ENCODE data around the gene RBFOX1. TPM values are rescaled to one million over a fixed set of nuclear protein-coding genes. Genes with fewer than 3 reads are reported as not detected.
"Not testable (repeated sequence)": the region's sequence is repeated elsewhere in the genome, so short reads cannot be mapped to it uniquely, and the experiment has no call there.

The RBFOX1 gene
- total RNA-seq, 1 experiment from 2014 or later = not detected

GRCh38 chr16:7442050-7442449 is 109.4 kb downstream of the RBFOX1 start:
- in situ Hi-C loops (cut with HindIII; ENCODE audit: low sequenced_read_pairs) = no loop called here
- no peak for DNase-seq (ENCODE audit: low spot score)

DNA sequence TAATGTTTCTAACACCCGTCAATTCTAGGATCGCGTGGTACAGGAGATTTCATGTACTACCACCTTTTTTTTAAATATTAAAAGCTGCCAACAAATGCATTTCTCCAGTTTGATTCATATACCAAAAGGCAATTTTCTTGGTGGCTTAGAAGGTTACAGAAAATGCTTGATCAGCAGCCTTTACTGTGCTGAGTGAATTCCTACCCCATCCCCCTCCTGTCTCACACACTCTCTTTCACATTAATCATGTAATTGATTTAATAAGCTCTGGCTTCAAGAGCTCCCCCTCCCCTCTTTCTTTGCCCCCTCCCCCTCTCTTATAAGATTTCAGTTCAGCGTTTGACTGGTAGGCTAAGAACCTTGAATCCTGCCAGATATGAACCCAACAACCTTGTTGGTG is 110.5 kb downstream of the RBFOX1 start:
- in situ Hi-C loops (cut with HindIII; ENCODE audit: low sequenced_read_pairs) = no loop called here

DNA sequence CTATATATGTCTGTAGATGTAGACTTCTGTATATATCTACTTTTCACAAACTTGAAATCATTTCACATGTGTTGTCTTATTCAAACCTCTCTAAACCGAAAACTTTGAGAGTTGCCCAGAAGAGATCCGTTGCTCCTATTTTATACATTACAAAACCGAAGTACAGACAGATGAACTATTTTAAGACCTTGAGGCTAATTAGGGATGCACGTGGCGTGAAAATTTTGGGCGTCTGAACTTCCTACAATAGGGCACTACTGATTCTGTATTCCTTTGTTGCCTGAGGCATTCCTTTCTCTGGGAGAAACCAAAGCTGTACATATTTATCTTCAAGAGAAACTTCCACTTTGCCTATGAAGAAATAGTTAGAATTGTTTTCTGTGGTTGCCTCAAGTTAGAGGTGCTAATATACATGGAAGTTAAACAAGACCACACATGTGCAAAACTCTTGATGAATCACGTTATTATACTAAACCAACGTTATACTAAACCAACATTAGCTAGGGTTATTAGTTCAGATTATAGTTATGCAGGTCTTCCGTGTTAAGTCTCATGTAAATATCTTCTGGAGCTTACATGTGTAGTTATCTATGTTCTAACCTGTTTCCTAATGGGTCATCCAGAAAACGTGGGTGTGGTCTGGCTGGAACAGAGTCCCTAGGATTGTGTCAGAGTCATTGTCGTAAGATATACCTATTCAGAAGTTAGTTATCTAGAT is 111.2 kb downstream of the RBFOX1 start:
- in situ Hi-C loops (cut with HindIII; ENCODE audit: low sequenced_read_pairs) = no loop called here
- no peak for DNase-seq (ENCODE audit: low spot score)

More for the DNA sequence above, 110.5 kb downstream of the RBFOX1 start:
- DNase-seq (ENCODE audit: low spot score) = no peak

DNA sequence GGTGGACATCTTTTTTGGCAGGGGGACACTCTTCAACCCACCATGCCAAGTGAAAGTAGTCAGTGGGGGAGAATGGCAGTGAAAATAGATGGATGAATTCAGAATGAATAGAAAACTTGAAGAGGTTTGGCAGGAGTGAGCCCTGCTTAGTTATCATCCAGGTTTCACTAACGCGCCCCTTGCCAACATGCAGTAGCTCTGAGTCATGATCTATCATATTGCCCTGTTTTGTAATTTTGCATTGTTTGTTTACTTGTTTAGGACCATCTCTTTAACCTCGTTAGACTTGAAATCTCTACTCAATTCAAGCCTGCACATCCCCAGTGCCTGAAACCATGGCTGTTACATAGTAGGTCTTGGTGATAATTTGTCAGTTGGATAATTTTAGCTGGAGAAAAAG is 116.7 kb downstream of the RBFOX1 start:
- in situ Hi-C loops (cut with HindIII; ENCODE audit: low sequenced_read_pairs) = no loop called here
- no peak for DNase-seq (ENCODE audit: low spot score)

DNA sequence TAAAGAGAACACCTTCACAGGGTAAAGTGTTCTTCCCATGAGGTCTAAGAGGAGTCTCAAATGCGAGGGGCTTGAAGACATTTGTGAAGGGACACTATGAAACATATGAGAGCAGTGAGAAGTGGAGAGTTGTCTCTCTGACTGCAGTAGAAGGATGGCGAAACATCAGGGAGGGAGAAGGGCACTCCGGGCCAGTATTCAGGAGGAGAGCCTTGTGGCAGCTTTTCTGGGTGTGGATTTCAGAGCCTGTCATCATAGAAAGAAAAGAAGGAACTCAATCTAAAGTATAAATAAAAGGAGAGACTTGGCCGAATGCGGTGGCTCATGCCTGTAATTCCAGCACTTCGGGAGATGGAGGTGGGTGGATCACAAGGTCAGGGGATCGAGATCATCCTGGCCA is 117.2 kb downstream of the RBFOX1 start:
- in situ Hi-C loops (cut with HindIII; ENCODE audit: low sequenced_read_pairs) = no loop called here
- no peak for DNase-seq (ENCODE audit: low spot score)

GRCh38 chr16:7450440-7450839 is 117.8 kb downstream of the RBFOX1 start:
- in situ Hi-C loops (cut with HindIII; ENCODE audit: low sequenced_read_pairs) = no loop called here
- no peak for DNase-seq (ENCODE audit: low spot score)

- no peak for DNase-seq (ENCODE audit: low spot score)
- in situ Hi-C loops (cut with HindIII; ENCODE audit: low sequenced_read_pairs) = no loop called here
Observed at GRCh38 chr16:7452090-7452489, 119.4 kb downstream of the RBFOX1 start.

- in situ Hi-C loops (cut with HindIII; ENCODE audit: low sequenced_read_pairs) = no loop called here
- DNase-seq (ENCODE audit: low spot score) = no peak
Observed at GRCh38 chr16:7456211-7456610, 123.6 kb downstream of the RBFOX1 start.

DNA sequence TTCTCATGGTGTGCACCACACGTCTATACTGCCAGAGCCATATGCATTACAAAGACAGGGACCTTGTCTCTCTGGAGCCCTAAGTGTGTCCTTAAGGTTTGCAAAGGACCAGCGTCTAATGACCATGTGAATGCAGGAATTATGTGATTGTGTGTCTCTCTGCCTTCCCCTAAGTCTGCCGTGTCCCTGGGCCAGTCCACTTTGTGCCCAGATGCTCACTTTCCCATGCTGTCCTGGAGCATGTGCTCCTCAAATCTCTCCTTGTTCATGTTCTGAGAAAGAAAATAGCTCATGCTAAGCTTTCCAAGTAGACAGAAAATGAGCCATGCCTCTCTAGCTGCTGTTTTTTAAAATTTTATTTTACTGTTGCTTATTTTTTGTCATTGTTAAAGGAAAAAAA is 125.5 kb downstream of the RBFOX1 start:
- DNase-seq (ENCODE audit: low spot score) = no peak
- in situ Hi-C loops (cut with HindIII; ENCODE audit: low sequenced_read_pairs) = no loop called here

DNA sequence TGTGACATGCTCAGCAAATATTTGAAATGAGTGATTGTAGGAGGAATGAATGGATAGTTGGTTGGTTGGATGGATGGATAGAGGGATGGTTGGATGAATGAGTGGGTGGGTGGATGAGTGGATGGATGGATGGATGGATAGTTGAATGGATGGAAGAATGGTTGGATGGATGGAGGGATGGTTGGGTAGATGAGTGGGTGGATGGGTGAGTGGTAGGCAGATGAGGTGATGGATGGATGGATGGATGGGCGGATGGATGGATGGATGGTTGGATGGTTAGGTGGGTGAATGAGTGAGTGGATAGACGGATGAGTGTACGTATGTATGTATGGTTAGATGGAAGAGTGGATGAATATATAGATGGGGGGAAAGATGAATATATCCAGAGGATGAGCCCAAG is 137.7 kb downstream of the RBFOX1 start:
- in situ Hi-C loops (cut with HindIII; ENCODE audit: low sequenced_read_pairs) = no loop called here
- no peak for DNase-seq (ENCODE audit: low spot score)

DNA sequence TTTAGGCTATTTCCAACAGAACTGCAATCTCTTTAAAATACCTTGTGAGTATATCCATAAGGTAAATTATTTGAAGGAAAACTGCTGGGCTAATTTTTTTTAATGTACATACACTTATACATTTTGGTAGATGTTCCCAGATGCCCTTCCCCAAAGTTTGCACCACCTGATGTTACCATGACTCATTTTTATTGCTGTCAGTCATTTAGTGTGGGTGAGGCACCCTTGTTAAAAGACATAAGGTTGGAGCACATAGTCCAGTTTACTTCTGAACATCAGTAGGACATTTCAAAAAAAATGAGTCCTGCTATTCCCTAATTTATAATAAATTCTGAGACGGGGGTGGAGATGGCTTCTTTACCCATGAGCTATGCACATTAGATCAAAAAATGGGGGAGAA is 138.6 kb downstream of the RBFOX1 start:
- DNase-seq (ENCODE audit: low spot score) = no peak
- in situ Hi-C loops (cut with HindIII; ENCODE audit: low sequenced_read_pairs) = no loop called here

- peak; percentile 30 for DNase-seq (ENCODE audit: low spot score)
- in situ Hi-C loops (cut with HindIII; ENCODE audit: low sequenced_read_pairs) = no loop called here
Observed at GRCh38 chr16:7482032-7482431, 149.4 kb downstream of the RBFOX1 start.

- DNase-seq (ENCODE audit: low spot score) = no peak
- in situ Hi-C loops (cut with HindIII; ENCODE audit: low sequenced_read_pairs) = no loop called here
Observed at GRCh38 chr16:7482596-7483290, 150.1 kb downstream of the RBFOX1 start.

DNA sequence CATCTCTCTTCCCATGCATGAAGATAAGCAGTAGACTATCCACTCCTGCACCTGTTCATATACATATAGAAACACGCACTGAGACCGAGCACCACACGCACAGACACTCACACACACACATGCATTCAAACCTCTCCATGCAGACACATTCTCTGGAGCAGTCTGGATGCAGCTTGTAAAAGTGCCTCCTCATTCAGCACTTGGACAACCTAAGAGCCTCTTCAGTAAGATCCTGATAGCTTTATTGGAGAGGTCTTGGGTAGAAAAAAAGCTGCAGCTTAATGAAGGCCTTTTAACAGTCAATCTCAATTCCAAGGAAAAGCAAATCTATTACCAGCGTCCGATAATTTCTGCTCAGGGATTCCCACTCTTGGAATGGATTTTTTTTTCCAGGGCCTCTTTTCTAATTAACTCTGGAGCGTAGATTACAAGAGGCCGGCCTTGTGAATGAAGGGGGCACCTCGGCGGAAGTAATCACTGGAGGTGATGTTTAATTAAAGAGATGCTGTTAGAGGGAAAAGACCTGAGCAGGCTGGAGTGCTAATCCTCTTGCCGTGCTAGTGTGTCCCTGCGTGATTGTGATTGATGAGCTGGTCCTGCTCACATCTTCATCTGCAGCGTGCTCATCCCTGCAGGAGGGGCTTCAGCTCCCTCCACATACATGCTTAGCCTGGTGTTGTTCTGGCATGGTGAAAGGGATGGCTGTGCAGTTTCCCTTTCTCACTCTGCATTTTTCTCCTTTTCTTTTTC is 155.1 kb downstream of the RBFOX1 start:
- no peak for DNase-seq (ENCODE audit: low spot score)
- in situ Hi-C loops (cut with HindIII; ENCODE audit: low sequenced_read_pairs) = no loop called here

GRCh38 chr16:7492122-7492521 is 159.5 kb downstream of the RBFOX1 start:
- DNase-seq (ENCODE audit: low spot score) = no peak
- in situ Hi-C loops (cut with HindIII; ENCODE audit: low sequenced_read_pairs) = no loop called here

DNA sequence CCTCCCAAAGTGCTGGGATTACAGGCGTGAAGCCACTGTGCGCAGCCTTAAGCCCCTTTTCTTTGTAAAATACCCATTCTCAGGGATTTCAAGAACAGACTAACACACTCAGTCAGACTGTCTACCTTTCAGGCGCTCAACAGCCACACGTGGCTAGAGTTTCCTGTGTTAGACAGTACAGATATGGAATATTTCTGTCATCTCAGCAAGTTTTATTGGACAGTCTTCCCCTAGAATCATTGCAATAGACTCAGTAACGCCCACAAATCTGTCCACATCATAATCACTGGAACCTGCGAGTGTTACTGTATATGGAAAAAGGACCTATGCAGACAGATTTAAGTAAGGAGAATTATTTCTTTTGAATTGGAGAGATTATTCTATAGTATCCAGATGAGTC is 160.5 kb downstream of the RBFOX1 start:
- no peak for DNase-seq (ENCODE audit: low spot score)
- in situ Hi-C loops (cut with HindIII; ENCODE audit: low sequenced_read_pairs) = no loop called here

DNA sequence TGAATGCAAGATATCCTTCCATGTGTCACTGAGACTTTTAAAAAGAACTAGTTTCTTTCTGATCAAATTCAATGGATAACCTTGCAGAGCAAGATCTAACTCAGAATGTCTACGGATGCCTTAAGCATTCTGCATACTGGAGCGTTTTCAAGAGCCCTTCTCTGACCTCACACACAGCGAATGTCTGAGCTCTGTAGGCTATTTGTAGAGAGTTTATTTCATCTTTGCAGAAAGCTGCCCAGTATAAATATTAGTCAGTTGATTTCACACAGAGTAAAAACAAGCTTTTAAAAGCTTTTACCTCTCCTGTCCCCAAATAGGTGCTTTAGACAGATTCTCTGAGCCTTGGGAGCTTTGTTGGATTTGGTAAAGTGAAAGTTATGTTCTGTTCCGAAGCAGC is 165.0 kb downstream of the RBFOX1 start:
- DNase-seq (ENCODE audit: low spot score) = no peak
- in situ Hi-C loops (cut with HindIII; ENCODE audit: low sequenced_read_pairs) = no loop called here

GRCh38 chr16:7501868-7502267 is 169.2 kb downstream of the RBFOX1 start:
- DNase-seq (ENCODE audit: low spot score) = no peak
- in situ Hi-C loops (cut with HindIII; ENCODE audit: low sequenced_read_pairs) = no loop called here

GRCh38 chr16:7502591-7503157 is 170.0 kb downstream of the RBFOX1 start:
- in situ Hi-C loops (cut with HindIII; ENCODE audit: low sequenced_read_pairs) = not testable (repeated sequence)

DNA sequence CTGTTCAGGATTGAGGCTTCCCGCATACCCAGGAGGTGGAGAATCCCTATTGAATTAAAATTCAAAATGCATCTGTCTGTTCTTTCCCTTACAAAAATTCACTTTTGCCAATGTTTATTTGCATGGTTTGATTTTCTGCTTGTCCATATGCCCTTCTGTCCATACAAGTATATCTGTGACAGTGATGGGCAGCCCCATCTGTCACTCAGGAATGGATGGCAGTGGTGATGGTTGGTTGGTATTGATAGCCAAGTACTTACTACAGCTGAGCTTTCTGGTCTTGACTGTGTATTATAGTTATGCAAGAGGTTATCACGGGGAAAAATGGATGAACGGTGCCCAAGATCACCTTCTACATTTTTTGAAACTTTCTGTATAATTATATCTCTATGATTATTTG is 171.0 kb downstream of the RBFOX1 start:
- in situ Hi-C loops (cut with HindIII; ENCODE audit: low sequenced_read_pairs) = no loop called here
- DNase-seq (ENCODE audit: low spot score) = no peak

More at GRCh38 chr16:7502591-7503157, 170.0 kb downstream of the RBFOX1 start:
- not testable (repeated sequence) for DNase-seq (ENCODE audit: low spot score)
